Measurements from ENCODE around the gene DTHD1. TPM values are rescaled to one million over a fixed set of nuclear protein-coding genes. Genes with fewer than 3 reads are reported as not detected.

The DTHD1 gene
- total RNA-seq (not detected), polyA plus RNA-seq (ENCODE audit: insufficient read depth in 1 of 8, insufficient read length in 8 of 8, low replicate concordance in 1 of 8) (under 1 TPM in 1 of 8 donors, not detected in 7; 0.47 TPM)
- long read RNA-seq, donor 1, result 0 reads
- long read RNA-seq, donor 2, result 0 reads
- long read RNA-seq, donor 3, result 0 reads
- long read RNA-seq, donor 4, result 0 reads
- long read RNA-seq, donor 5, result 0 reads
- long read RNA-seq, donor 6, result 0 reads
- long read RNA-seq, donor 7, result 0 reads
- long read RNA-seq, donor 8, result 0 reads
- long read RNA-seq, donor 9, result 0 reads
- long read RNA-seq, donor 10, result 0 reads
- long read RNA-seq, donor 11, result 0 reads

- no peaks in the 10 kb centered on the region for H3K36me3 ChIP-seq (ENCODE audit: control insufficient read depth, insufficient read depth, low read length)
- no CpG with 5 or more reads among the region's 5 CpGs for WGBS (ENCODE audit: insufficient coverage)
- no peak for DNase-seq
- no peaks in the 10 kb centered on the region for H3K9me3 ChIP-seq (replicated peaks; ENCODE audit: control insufficient read depth, low read depth, low read length)
- no peak within 1 kb of the TSS for H3K4me3 ChIP-seq (ENCODE audit: low read length)
- H3K4me1 ChIP-seq (ENCODE audit: control insufficient read depth, insufficient read depth, low read length), result no peaks in the 10 kb centered on the region
- no peaks in the 10 kb centered on the region for H3K27me3 ChIP-seq (ENCODE audit: control insufficient read depth, insufficient read depth, low read length)
- no peak within 1 kb of the TSS for H3K27ac ChIP-seq (ENCODE audit: low read length)
Observed at GRCh38 chr4:36281384-36282106, at the start of gene DTHD1. Gene DTHD1, plus strand, starts transcription at chr4:36281616. Its CDS starts 143 bp downstream, at chr4:36281759.

GRCh38 chr4:36233567-36234266 lies 47.7 kb upstream of the DTHD1 start:
- Histone ChIP-seq H3K36me3 (ENCODE audit: control insufficient read depth, insufficient read depth, low read length) (no peaks in the 10 kb centered on the region), H3K4me1 (ENCODE audit: control insufficient read depth, insufficient read depth, low read length) (no peaks in the 10 kb centered on the region), H3K27ac (ENCODE audit: low read length) (no peak overlapping the region), H3K4me3 (ENCODE audit: low read length) (no peak overlapping the region), H3K27me3 (ENCODE audit: control insufficient read depth, insufficient read depth, low read length) (no peaks in the 10 kb centered on the region), H3K9me3 (replicated peaks; ENCODE audit: control insufficient read depth, low read depth, low read length) (no peaks in the 10 kb centered on the region)
- no peak for DNase-seq
- 92% methylated on average over 4 of the region's 10 CpGs for WGBS (ENCODE audit: insufficient coverage)

- H3K9me3 ChIP-seq (replicated peaks; ENCODE audit: control insufficient read depth, low read depth, low read length), result no peaks in the 10 kb centered on the region
- H3K27me3 ChIP-seq (ENCODE audit: control insufficient read depth, insufficient read depth, low read length), result no peaks in the 10 kb centered on the region
- no peak overlapping the region for H3K27ac ChIP-seq (ENCODE audit: low read length)
- H3K36me3 ChIP-seq (ENCODE audit: control insufficient read depth, insufficient read depth, low read length), result no peaks in the 10 kb centered on the region
- no peaks in the 10 kb centered on the region for H3K4me1 ChIP-seq (ENCODE audit: control insufficient read depth, insufficient read depth, low read length)
- H3K4me3 ChIP-seq (ENCODE audit: low read length), result no peak overlapping the region
- DNase-seq, result no peak
- WGBS (ENCODE audit: insufficient coverage), result 89% methylated on average over 2 of the region's 3 CpGs
Observed at GRCh38 chr4:36235306-36235705, 46.1 kb upstream of the DTHD1 start.

GRCh38 chr4:36236159-36236558 lies 45.3 kb upstream of the DTHD1 start:
- H3K4me1 ChIP-seq (ENCODE audit: control insufficient read depth, insufficient read depth, low read length), result no peaks in the 10 kb centered on the region
- no peaks in the 10 kb centered on the region for H3K27me3 ChIP-seq (ENCODE audit: control insufficient read depth, insufficient read depth, low read length)
- no peak for DNase-seq
- no CpG with 5 or more reads among the region's 2 CpGs for WGBS (ENCODE audit: insufficient coverage)
- no peak overlapping the region for H3K4me3 ChIP-seq (ENCODE audit: low read length)
- H3K9me3 ChIP-seq (replicated peaks; ENCODE audit: control insufficient read depth, low read depth, low read length), result no peaks in the 10 kb centered on the region
- H3K27ac ChIP-seq (ENCODE audit: low read length), result no peak overlapping the region
- no peaks in the 10 kb centered on the region for H3K36me3 ChIP-seq (ENCODE audit: control insufficient read depth, insufficient read depth, low read length)

- H3K27ac ChIP-seq (ENCODE audit: low read length), result no peak overlapping the region
- no peak for DNase-seq
Observed at GRCh38 chr4:36237366-36238313, 43.8 kb upstream of the DTHD1 start.

GRCh38 chr4:36241771-36242170 lies 39.6 kb upstream of the DTHD1 start:
- H3K27me3 ChIP-seq (ENCODE audit: control insufficient read depth, insufficient read depth, low read length), result peaks cover 23% of the 10 kb centered on the region
- DNase-seq, result peak; percentile 46
- WGBS (ENCODE audit: insufficient coverage), result no CpG with 5 or more reads among the region's 2 CpGs
- no peaks in the 10 kb centered on the region for H3K36me3 ChIP-seq (ENCODE audit: control insufficient read depth, insufficient read depth, low read length)
- no peak overlapping the region for H3K4me3 ChIP-seq (ENCODE audit: low read length)
- peaks cover 6% of the 10 kb centered on the region for H3K4me1 ChIP-seq (ENCODE audit: control insufficient read depth, insufficient read depth, low read length)
- no peak overlapping the region for H3K27ac ChIP-seq (ENCODE audit: low read length)
- H3K9me3 ChIP-seq (replicated peaks; ENCODE audit: control insufficient read depth, low read depth, low read length), result no peaks in the 10 kb centered on the region

More at GRCh38 chr4:36237366-36238313, 43.8 kb upstream of the DTHD1 start:
- no peaks in the 10 kb centered on the region for H3K27me3 ChIP-seq (ENCODE audit: control insufficient read depth, insufficient read depth, low read length)
- no peak overlapping the region for H3K4me3 ChIP-seq (ENCODE audit: low read length)
- no peaks in the 10 kb centered on the region for H3K36me3 ChIP-seq (ENCODE audit: control insufficient read depth, insufficient read depth, low read length)
- H3K9me3 ChIP-seq (replicated peaks; ENCODE audit: control insufficient read depth, low read depth, low read length), result no peaks in the 10 kb centered on the region
- H3K4me1 ChIP-seq (ENCODE audit: control insufficient read depth, insufficient read depth, low read length), result no peaks in the 10 kb centered on the region
- 86% methylated on average over 2 of the region's 4 CpGs for WGBS (ENCODE audit: insufficient coverage)

GRCh38 chr4:36242629-36243354 lies 38.6 kb upstream of the DTHD1 start:
- H3K4me1 ChIP-seq (ENCODE audit: control insufficient read depth, insufficient read depth, low read length), result peaks cover 6% of the 10 kb centered on the region
- no peak overlapping the region for H3K27ac ChIP-seq (ENCODE audit: low read length)
- peak overlapping the region; percentile 61 for H3K4me3 ChIP-seq (ENCODE audit: low read length)
- WGBS (ENCODE audit: insufficient coverage), result 62% methylated on average over 2 of the region's 7 CpGs
- H3K36me3 ChIP-seq (ENCODE audit: control insufficient read depth, insufficient read depth, low read length), result no peaks in the 10 kb centered on the region
- H3K9me3 ChIP-seq (replicated peaks; ENCODE audit: control insufficient read depth, low read depth, low read length), result no peaks in the 10 kb centered on the region
- peaks cover 23% of the 10 kb centered on the region for H3K27me3 ChIP-seq (ENCODE audit: control insufficient read depth, insufficient read depth, low read length)
- no peak for DNase-seq

GRCh38 chr4:36243355-36244256 lies 37.8 kb upstream of the DTHD1 start:
- Histone ChIP-seq H3K4me1 (ENCODE audit: control insufficient read depth, insufficient read depth, low read length) (peaks cover 6% of the 10 kb centered on the region), H3K4me3 (ENCODE audit: low read length) (peak overlapping the region; percentile 61), H3K36me3 (ENCODE audit: control insufficient read depth, insufficient read depth, low read length) (no peaks in the 10 kb centered on the region), H3K27me3 (ENCODE audit: control insufficient read depth, insufficient read depth, low read length) (peaks cover 23% of the 10 kb centered on the region), H3K27ac (ENCODE audit: low read length) (peak overlapping the region; percentile 66), H3K9me3 (replicated peaks; ENCODE audit: control insufficient read depth, low read depth, low read length) (no peaks in the 10 kb centered on the region)
- under 1% methylated on average over 33 of the region's 38 CpGs for WGBS (ENCODE audit: insufficient coverage)
- DNase-seq, result peak; percentile 68
